EL (cell line): ENCODE data around the gene TMEM72.
A peak's percentile ranks its signal among the peaks of the same experiment; 100 is the strongest.

Source experiments
- DNase-seq: peaks from one replicate; pipeline ENCODE4 v3.0.0-alpha.2; 2016

The TMEM72 gene

DNA sequence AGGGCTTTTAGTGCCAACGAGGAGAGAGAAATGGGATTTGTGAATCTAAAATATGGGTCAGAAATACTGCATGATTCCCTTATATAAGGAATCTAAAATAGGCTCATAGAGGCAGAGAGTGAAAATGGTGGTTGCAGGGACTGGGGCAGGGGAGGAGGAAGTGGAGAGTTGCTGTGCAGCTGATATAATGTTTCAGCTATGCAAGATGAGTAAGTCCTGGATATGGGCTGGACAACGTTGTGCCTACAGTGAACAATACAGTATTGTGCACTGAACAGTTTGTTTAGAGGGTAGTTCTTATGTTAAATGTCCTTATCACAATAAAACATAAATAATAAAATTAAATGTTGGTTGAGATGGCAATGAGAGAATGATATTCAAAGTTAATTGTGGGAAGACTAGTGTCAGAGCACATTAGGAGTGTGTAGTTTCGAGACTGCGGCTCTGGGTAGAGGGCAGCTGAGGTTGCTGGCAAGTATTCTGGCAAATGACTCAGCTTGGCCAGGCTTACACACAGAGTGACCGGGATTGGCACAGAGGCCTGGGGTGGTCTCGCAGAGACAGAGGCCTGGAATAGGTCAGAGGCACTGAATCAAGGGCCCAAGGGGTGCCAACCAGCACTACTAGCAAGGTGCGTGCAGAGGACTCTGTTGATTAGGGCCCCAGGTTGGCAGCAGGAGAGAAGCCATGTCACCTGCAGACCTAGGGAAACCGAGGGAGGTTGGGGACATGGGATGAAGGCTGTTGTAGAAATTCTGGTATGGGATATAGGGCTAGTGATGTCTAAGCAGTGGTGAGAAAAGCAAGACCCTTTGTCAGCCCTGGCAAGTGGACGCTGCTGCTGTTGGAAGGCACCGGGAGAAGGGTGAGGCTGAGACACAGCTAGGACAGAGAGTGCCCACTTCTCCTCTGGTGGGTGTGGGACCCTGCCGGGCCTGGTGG, 70.3 kb downstream of the TMEM72 start:
- peak; percentile 88 for DNase-seq

DNA sequence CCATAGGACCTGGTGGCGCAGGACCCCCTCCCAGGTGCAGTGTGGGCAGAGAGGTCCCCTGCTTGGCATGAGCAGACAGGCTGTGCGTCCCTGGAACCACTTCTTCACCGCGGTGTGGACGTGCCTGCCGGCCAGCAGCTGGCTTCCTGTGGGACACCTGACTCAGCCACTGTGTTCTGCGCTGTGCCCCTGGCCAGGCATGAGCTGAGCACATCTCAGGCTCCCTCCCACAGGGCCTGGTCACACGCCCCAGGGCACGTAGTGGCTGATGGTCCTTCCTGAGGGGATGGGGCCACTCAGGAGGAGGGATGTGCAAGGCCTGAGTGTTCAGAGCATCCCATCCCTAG, 71.0 kb downstream of the TMEM72 start:
- DNase-seq = peak; percentile 66

DNA sequence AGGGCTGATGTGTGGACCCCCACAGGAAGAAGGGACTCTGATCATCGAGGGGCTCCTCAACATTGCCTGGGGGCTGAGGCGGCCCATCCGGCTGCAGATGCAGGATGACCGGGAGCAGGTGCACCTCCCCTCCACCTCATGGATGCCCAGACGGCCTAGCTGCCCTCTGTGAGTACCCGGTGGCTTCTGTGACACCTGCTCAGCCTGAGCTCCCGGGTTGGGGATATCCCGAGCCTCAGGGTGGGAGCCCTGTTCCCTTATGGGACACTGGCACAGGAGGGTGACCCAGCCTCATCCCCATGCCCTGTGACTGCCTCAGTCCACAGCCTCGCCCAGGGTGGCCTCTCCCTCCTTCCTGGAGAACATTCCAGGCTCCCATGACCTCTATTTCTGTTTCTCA, 71.4 kb downstream of the TMEM72 start:
- no peak for DNase-seq

DNA sequence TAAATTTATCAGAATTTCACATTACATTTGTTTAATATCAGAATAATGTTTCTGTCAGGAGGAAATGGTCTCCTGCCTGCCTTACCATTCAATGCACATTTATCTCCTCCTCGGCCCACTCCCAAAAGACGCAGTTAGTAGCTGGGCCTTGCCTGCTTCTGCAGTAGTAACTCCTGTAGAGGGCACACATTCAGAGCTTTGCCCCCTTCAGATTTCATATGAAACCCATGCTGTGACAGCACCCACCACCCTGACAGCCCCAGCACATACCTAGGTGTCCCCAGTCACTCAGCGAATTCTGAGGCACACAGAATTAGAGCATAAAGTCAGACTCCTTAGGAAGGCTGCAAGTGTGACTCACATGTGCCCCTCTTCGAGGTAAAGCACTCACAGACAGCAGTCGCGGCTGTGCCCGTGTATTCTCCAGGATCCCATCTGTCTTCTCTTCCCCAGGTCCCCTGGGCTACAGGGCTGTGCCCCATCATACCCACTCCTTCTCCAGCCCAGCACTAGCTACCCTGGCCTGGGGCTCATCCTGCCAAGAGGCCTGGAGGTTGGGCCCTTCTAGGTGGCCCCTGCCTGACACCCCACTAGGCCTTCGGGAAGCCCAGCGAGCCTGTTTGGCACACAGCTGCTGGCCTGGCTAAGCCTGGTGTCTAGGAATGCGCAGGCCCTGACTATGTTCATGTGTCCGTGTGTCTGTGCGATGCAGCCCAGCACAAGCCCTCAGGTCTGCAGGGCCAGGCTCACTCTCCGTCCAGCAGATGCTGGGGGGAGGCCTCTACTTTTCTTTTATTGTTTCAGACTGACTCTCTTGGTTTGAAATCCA, 72.1 kb downstream of the TMEM72 start:
- DNase-seq = no peak

DNA sequence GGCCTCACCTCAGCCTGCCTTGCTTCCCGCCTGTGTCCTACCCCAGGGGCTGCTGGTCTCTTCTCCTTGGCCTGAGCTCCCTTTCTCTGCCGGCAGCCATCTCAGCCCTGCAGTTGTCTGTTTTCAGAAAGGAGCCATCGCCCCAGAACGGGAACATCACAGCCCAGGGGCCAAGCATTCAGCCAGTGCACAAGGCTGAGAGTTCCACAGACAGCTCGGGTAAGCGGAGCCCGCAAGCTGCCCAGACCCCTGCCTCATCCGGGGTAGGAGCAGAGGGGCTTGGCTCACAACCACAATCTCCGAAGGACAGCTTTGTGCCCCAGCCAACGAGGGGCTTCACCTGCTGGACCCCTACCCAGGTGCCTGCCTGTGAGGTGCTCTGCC, 72.8 kb downstream of the TMEM72 start:
- DNase-seq = no peak

DNA sequence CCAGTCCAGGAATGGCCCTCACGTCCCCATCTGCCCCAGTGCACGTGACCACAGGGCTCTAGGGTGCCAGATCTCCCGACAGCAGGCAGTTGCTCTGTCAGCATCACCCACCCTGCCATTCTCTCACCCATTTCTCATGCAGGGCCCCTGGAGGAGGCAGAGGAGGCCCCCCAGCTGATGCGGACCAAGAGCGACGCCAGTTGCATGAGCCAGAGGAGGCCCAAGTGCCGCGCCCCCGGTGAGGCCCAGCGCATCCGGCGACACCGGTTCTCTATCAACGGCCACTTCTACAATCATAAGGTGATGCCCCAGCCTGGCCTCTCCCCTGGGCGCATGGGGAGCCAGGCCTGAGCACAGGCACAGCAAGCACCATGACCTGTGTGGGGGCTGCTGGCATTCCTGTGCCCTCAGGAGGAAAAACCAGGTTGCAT, 73.5 kb downstream of the TMEM72 start:
- DNase-seq = no peak

- DNase-seq = no peak
These were observed 74.1 kb downstream of the TMEM72 start for GRCh38 chr10:44985175-44985681.

- no peak for DNase-seq
These were observed 75.0 kb downstream of the TMEM72 start for GRCh38 chr10:44986179-44986578.
